Glutamatergic neuron (in vitro differentiated cells): ENCODE data around the gene TAOK3. TPM values are rescaled to one million over a fixed set of nuclear protein-coding genes. Genes with fewer than 3 reads are reported as not detected.

Experiments used
- DNase-seq: peaks from one replicate; pipeline ENCODE4 v3.0.0; 2022
- H3K27ac Mint-ChIP-seq: one replicate; pipeline ENCODE4 v1.8.0; 2020; ENCODE audit warnings: mild to moderate bottlenecking, mixed read lengths, inconsistent platforms; ENCODE audit not compliant: unreplicated experiment
- H3K27me3 Mint-ChIP-seq: one replicate; pipeline ENCODE4 v1.8.0; 2020; ENCODE audit warnings: mild to moderate bottlenecking, moderate library complexity, mixed read lengths, inconsistent platforms; ENCODE audit not compliant: unreplicated experiment
- H3K36me3 Mint-ChIP-seq: one replicate; pipeline ENCODE4 v1.8.0; 2020; ENCODE audit warnings: mild to moderate bottlenecking, mixed read lengths, inconsistent platforms; ENCODE audit not compliant: unreplicated experiment
- H3K4me1 Mint-ChIP-seq: one replicate; pipeline ENCODE4 v1.8.0; 2020; ENCODE audit warnings: mild to moderate bottlenecking, low read depth, mixed read lengths, inconsistent platforms; ENCODE audit not compliant: unreplicated experiment
- H3K4me3 Mint-ChIP-seq: one replicate; pipeline ENCODE4 v1.8.0; 2020; ENCODE audit warnings: mild to moderate bottlenecking, mixed read lengths, inconsistent platforms; ENCODE audit not compliant: unreplicated experiment
- H3K9me3 Mint-ChIP-seq: one replicate; pipeline ENCODE4 v1.8.0; 2020; ENCODE audit warnings: mild to moderate bottlenecking, moderate library complexity, mixed read lengths, inconsistent platforms; ENCODE audit not compliant: unreplicated experiment
- CTCF ChIP-seq: fragments of 200-600 bp; sonication (generic); IDR thresholded peaks from one replicate; pipeline ENCODE4 v1.5.0; 2021; ENCODE audit not compliant: partially characterized antibody, unreplicated experiment
- total RNA-seq: library from RNA; stranded (reverse); fragmentation: NEBNext Ultra II Directional; extraction: Animal tissue kit (Norgen Biotek cat#: 25700); gene quantifications from one replicate; pipeline ENCODE4 v1.2.1, GENCODE V29; 2021; ENCODE audit not compliant: unreplicated experiment

Gene TAOK3
- total RNA-seq, 1 donor from 2014 or later: 13.1 TPM

GRCh38 chr12:118353721-118354120 is 19.0 kb downstream of the TAOK3 start:
- no peak overlapping the region for H3K4me3 Mint-ChIP-seq
- peaks cover 2% of the 10 kb centered on the region for H3K4me1 Mint-ChIP-seq
- no peaks in the 10 kb centered on the region for H3K9me3 Mint-ChIP-seq
- no peak for TF ChIP-seq CTCF
- H3K36me3 Mint-ChIP-seq: peaks cover 4% of the 10 kb centered on the region
- no peaks in the 10 kb centered on the region for H3K27me3 Mint-ChIP-seq
- no peak for DNase-seq
- no peak overlapping the region for H3K27ac Mint-ChIP-seq

- no peak overlapping the region for H3K4me3 Mint-ChIP-seq
- peaks cover 4% of the 10 kb centered on the region for H3K36me3 Mint-ChIP-seq
- no peak for TF ChIP-seq CTCF
- no peak overlapping the region for H3K27ac Mint-ChIP-seq
- no peaks in the 10 kb centered on the region for H3K9me3 Mint-ChIP-seq
- H3K4me1 Mint-ChIP-seq: no peaks in the 10 kb centered on the region
- no peak for DNase-seq
- no peaks in the 10 kb centered on the region for H3K27me3 Mint-ChIP-seq
These were observed 21.7 kb downstream of the TAOK3 start for GRCh38 chr12:118350908-118351559.

- no peaks in the 10 kb centered on the region for H3K36me3 Mint-ChIP-seq
- H3K4me1 Mint-ChIP-seq: no peaks in the 10 kb centered on the region
- H3K27me3 Mint-ChIP-seq: no peaks in the 10 kb centered on the region
- H3K9me3 Mint-ChIP-seq: no peaks in the 10 kb centered on the region
- TF ChIP-seq CTCF: no peak
- DNase-seq: no peak
- H3K27ac Mint-ChIP-seq: no peak overlapping the region
- no peak overlapping the region for H3K4me3 Mint-ChIP-seq
These were observed 24.8 kb downstream of the TAOK3 start for GRCh38 chr12:118347916-118348315.

GRCh38 chr12:118346895-118347294 is 25.8 kb downstream of the TAOK3 start:
- DNase-seq: no peak
- no peak for TF ChIP-seq CTCF
- Mint-ChIP-seq H3K36me3 (no peaks in the 10 kb centered on the region), H3K9me3 (no peaks in the 10 kb centered on the region), H3K27ac (no peak overlapping the region), H3K4me1 (no peaks in the 10 kb centered on the region), H3K4me3 (no peak overlapping the region), H3K27me3 (no peaks in the 10 kb centered on the region)

DNA sequence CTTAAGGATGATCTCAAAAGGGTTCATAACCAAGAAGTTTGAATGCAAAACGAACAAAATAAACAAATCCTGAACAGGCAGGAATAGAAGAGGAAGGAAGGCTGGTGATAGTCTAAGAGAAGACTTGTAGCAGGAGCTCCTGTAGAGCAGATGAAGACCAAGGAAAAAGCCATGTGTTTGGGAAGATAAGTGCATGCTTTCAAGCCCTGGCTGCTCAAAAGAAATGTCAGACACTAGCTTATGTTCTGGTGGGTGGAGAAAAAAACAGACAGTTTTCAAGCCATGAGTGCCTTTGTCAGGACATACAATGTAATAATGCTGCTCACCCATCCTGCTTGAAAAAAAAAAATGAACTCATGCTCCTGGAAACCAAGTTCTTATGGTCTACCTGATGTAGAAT is 27.4 kb downstream of the TAOK3 start:
- DNase-seq: no peak
- H3K36me3 Mint-ChIP-seq: no peaks in the 10 kb centered on the region
- no peaks in the 10 kb centered on the region for H3K4me1 Mint-ChIP-seq
- no peaks in the 10 kb centered on the region for H3K9me3 Mint-ChIP-seq
- no peak overlapping the region for H3K27ac Mint-ChIP-seq
- no peaks in the 10 kb centered on the region for H3K27me3 Mint-ChIP-seq
- H3K4me3 Mint-ChIP-seq: no peak overlapping the region
- TF ChIP-seq CTCF: no peak
